T-helper 2 cell treated with Interferon-gamma antibody and Interleukin-4, amounts not matched to agents 5 μg/mL and 100 μg/mL, for 36 hours (primary cell): ENCODE results near the gene MPPED2.

ENCODE experiments used
- DNase-seq: peaks from one replicate; pipeline ENCODE4 v3.0.0; 2021; ENCODE audit warnings: low spot score
- H3K27ac Mint-ChIP-seq: one replicate; pipeline ENCODE4 v1.8.0; 2021; ENCODE audit warnings: mild to moderate bottlenecking, mixed read lengths
- H3K27me3 Mint-ChIP-seq: one replicate; pipeline ENCODE4 v1.8.0; 2021; ENCODE audit warnings: low read depth, mixed read lengths
- H3K36me3 Mint-ChIP-seq: one replicate; pipeline ENCODE4 v1.8.0; 2021; ENCODE audit warnings: low read depth, mixed read lengths
- H3K4me1 Mint-ChIP-seq: one replicate; pipeline ENCODE4 v1.8.0; 2021; ENCODE audit warnings: low read depth, mixed read lengths
- H3K4me3 Mint-ChIP-seq: one replicate; pipeline ENCODE4 v1.8.0; 2022; ENCODE audit warnings: mild to moderate bottlenecking, moderate library complexity, mixed read lengths
- H3K9me3 Mint-ChIP-seq: one replicate; pipeline ENCODE4 v1.8.0; 2021; ENCODE audit warnings: mixed read lengths

Gene MPPED2

GRCh38 chr11:30479899-30480298 lies 106.3 kb downstream of the MPPED2 start:
- Mint-ChIP-seq H3K27me3 (peaks cover 3% of the 10 kb centered on the region), H3K27ac (no peak overlapping the region), H3K9me3 (no peaks in the 10 kb centered on the region), H3K4me3 (no peak overlapping the region), H3K4me1 (no peaks in the 10 kb centered on the region), H3K36me3 (no peaks in the 10 kb centered on the region)
- no peak for DNase-seq

- Mint-ChIP-seq H3K27ac (no peak overlapping the region), H3K9me3 (no peaks in the 10 kb centered on the region), H3K36me3 (no peaks in the 10 kb centered on the region), H3K4me3 (no peak overlapping the region), H3K27me3 (no peaks in the 10 kb centered on the region), H3K4me1 (no peaks in the 10 kb centered on the region)
- no peak for DNase-seq
These were observed 107.2 kb downstream of the MPPED2 start for GRCh38 chr11:30478923-30479322.

- H3K27ac Mint-ChIP-seq, result no peak overlapping the region
- no peaks in the 10 kb centered on the region for H3K9me3 Mint-ChIP-seq
- H3K4me1 Mint-ChIP-seq, result no peaks in the 10 kb centered on the region
- H3K27me3 Mint-ChIP-seq, result no peaks in the 10 kb centered on the region
- H3K4me3 Mint-ChIP-seq, result no peak overlapping the region
- H3K36me3 Mint-ChIP-seq, result no peaks in the 10 kb centered on the region
- DNase-seq, result no peak
These were observed 109.1 kb downstream of the MPPED2 start for GRCh38 chr11:30477061-30477460.

GRCh38 chr11:30474151-30474954 lies 111.8 kb downstream of the MPPED2 start:
- H3K4me3 Mint-ChIP-seq, result no peak overlapping the region
- no peaks in the 10 kb centered on the region for H3K4me1 Mint-ChIP-seq
- no peaks in the 10 kb centered on the region for H3K36me3 Mint-ChIP-seq
- no peaks in the 10 kb centered on the region for H3K27me3 Mint-ChIP-seq
- H3K27ac Mint-ChIP-seq, result no peak overlapping the region
- no peaks in the 10 kb centered on the region for H3K9me3 Mint-ChIP-seq
- DNase-seq, result no peak

GRCh38 chr11:30471244-30471643 lies 114.9 kb downstream of the MPPED2 start:
- H3K9me3 Mint-ChIP-seq, result no peaks in the 10 kb centered on the region
- no peak for DNase-seq
- H3K36me3 Mint-ChIP-seq, result no peaks in the 10 kb centered on the region
- H3K4me1 Mint-ChIP-seq, result no peaks in the 10 kb centered on the region
- H3K4me3 Mint-ChIP-seq, result no peak overlapping the region
- H3K27ac Mint-ChIP-seq, result no peak overlapping the region
- no peaks in the 10 kb centered on the region for H3K27me3 Mint-ChIP-seq

- Mint-ChIP-seq H3K9me3 (no peaks in the 10 kb centered on the region), H3K4me3 (no peak overlapping the region), H3K27me3 (no peaks in the 10 kb centered on the region), H3K27ac (no peak overlapping the region), H3K4me1 (no peaks in the 10 kb centered on the region), H3K36me3 (no peaks in the 10 kb centered on the region)
- no peak for DNase-seq
These were observed 117.3 kb downstream of the MPPED2 start for GRCh38 chr11:30468881-30469280.

GRCh38 chr11:30467176-30467575 lies 119.0 kb downstream of the MPPED2 start:
- Mint-ChIP-seq H3K27me3 (no peaks in the 10 kb centered on the region), H3K4me1 (no peaks in the 10 kb centered on the region), H3K36me3 (no peaks in the 10 kb centered on the region), H3K4me3 (no peak overlapping the region), H3K27ac (no peak overlapping the region), H3K9me3 (no peaks in the 10 kb centered on the region)
- no peak for DNase-seq

GRCh38 chr11:30465623-30466022 lies 120.5 kb downstream of the MPPED2 start:
- Mint-ChIP-seq H3K27me3 (no peaks in the 10 kb centered on the region), H3K27ac (no peak overlapping the region), H3K9me3 (no peaks in the 10 kb centered on the region), H3K36me3 (no peaks in the 10 kb centered on the region), H3K4me1 (no peaks in the 10 kb centered on the region), H3K4me3 (no peak overlapping the region)
- no peak for DNase-seq

GRCh38 chr11:30465192-30465591 lies 121.0 kb downstream of the MPPED2 start:
- DNase-seq, result no peak
- Mint-ChIP-seq H3K9me3 (no peaks in the 10 kb centered on the region), H3K36me3 (no peaks in the 10 kb centered on the region), H3K4me1 (no peaks in the 10 kb centered on the region), H3K27ac (no peak overlapping the region), H3K4me3 (no peak overlapping the region), H3K27me3 (no peaks in the 10 kb centered on the region)

- DNase-seq, result no peak
- Mint-ChIP-seq H3K9me3 (no peaks in the 10 kb centered on the region), H3K27ac (no peak overlapping the region), H3K36me3 (no peaks in the 10 kb centered on the region), H3K4me3 (no peak overlapping the region), H3K27me3 (no peaks in the 10 kb centered on the region), H3K4me1 (no peaks in the 10 kb centered on the region)
These were observed 122.9 kb downstream of the MPPED2 start for GRCh38 chr11:30463266-30463665.

GRCh38 chr11:30462421-30462820 lies 123.7 kb downstream of the MPPED2 start:
- no peak overlapping the region for H3K4me3 Mint-ChIP-seq
- H3K36me3 Mint-ChIP-seq, result no peaks in the 10 kb centered on the region
- H3K27ac Mint-ChIP-seq, result no peak overlapping the region
- DNase-seq, result no peak
- no peaks in the 10 kb centered on the region for H3K4me1 Mint-ChIP-seq
- H3K9me3 Mint-ChIP-seq, result no peaks in the 10 kb centered on the region
- H3K27me3 Mint-ChIP-seq, result no peaks in the 10 kb centered on the region

GRCh38 chr11:30459821-30460220 lies 126.3 kb downstream of the MPPED2 start:
- no peak overlapping the region for H3K27ac Mint-ChIP-seq
- H3K4me3 Mint-ChIP-seq, result no peak overlapping the region
- no peaks in the 10 kb centered on the region for H3K4me1 Mint-ChIP-seq
- DNase-seq, result no peak
- H3K9me3 Mint-ChIP-seq, result no peaks in the 10 kb centered on the region
- H3K27me3 Mint-ChIP-seq, result no peaks in the 10 kb centered on the region
- H3K36me3 Mint-ChIP-seq, result no peaks in the 10 kb centered on the region

- no peak for DNase-seq
- Mint-ChIP-seq H3K36me3 (no peaks in the 10 kb centered on the region), H3K27me3 (no peaks in the 10 kb centered on the region)
These were observed 126.8 kb downstream of the MPPED2 start for GRCh38 chr11:30459306-30459705.

GRCh38 chr11:30458541-30458940 lies 127.6 kb downstream of the MPPED2 start:
- Mint-ChIP-seq H3K9me3 (no peaks in the 10 kb centered on the region), H3K27me3 (no peaks in the 10 kb centered on the region), H3K4me3 (no peak overlapping the region), H3K36me3 (no peaks in the 10 kb centered on the region), H3K4me1 (no peaks in the 10 kb centered on the region), H3K27ac (no peak overlapping the region)
- no peak for DNase-seq

More at GRCh38 chr11:30459306-30459705, 126.8 kb downstream of the MPPED2 start:
- no peak overlapping the region for H3K4me3 Mint-ChIP-seq
- no peaks in the 10 kb centered on the region for H3K4me1 Mint-ChIP-seq
- H3K9me3 Mint-ChIP-seq, result no peaks in the 10 kb centered on the region
- no peak overlapping the region for H3K27ac Mint-ChIP-seq

- no peaks in the 10 kb centered on the region for H3K27me3 Mint-ChIP-seq
- H3K4me1 Mint-ChIP-seq, result no peaks in the 10 kb centered on the region
- H3K9me3 Mint-ChIP-seq, result no peaks in the 10 kb centered on the region
- DNase-seq, result no peak
- H3K4me3 Mint-ChIP-seq, result no peak overlapping the region
- no peaks in the 10 kb centered on the region for H3K36me3 Mint-ChIP-seq
- no peak overlapping the region for H3K27ac Mint-ChIP-seq
These were observed 129.1 kb downstream of the MPPED2 start for GRCh38 chr11:30457087-30457486.
